H54 (cell line): ENCODE results near the gene GOLGA7B.

Source experiments
- DNase-seq: peaks from one replicate; pipeline ENCODE4 v3.0.0; 2011; ENCODE audit warnings: low spot score, mixed read lengths; ENCODE audit not compliant: insufficient read length
- FAIRE-seq: peaks from 3 replicates; lab custom pipeline; 2011; peaks lifted over from hg19 to GRCh38; lab: Jason Lieb, UNC
- POLR2A ChIP-seq: IDR thresholded peaks from 2 replicates; pipeline ENCODE4 v1.6.1; 2011; ENCODE audit warnings: low read depth, mild to moderate bottlenecking, low read length

The GOLGA7B gene

DNA sequence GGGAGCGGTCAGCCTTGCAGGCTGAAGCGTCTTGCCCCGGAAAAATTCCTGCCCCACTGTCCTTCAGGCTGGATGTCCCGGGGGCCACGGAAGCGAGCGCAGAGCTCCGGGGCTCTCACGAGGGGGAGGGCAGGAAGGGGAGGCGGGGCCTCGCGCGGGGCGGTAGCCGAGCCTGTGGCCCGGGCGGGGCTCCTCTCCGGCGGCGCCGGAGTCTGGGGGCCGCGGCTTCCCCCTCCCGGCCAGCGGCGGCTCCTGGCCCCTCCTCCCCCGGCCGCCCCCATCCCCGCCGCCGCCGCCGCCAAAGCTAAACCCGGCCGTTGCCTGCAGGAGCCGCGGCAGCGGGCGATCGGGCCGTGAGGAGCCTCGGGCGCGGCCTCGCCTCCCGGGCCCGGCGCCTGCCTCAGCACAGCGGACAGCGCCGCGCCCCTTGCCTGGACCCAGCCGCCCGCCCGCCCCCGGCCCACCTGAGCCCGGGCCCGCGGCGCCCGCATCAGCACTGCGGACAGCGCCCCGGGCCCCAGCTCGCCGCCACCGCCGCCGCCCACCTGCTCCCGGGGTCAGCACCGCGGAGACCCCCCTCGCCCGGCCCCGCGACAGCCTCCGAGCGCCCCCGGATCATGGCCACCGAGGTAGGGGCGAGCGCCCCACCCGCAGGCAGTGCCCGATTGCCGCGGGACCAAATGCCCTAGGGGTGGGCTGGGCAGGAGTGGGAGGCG is at the start of gene GOLGA7B:
TSS of gene GOLGA7B (plus strand) at position 157 of the 716 bp plus-strand sequence. CDS start at position 618, 461 bp downstream.
- no peak for FAIRE-seq
- no peak for TF ChIP-seq POLR2A
- peak; percentile 70 for DNase-seq

DNA sequence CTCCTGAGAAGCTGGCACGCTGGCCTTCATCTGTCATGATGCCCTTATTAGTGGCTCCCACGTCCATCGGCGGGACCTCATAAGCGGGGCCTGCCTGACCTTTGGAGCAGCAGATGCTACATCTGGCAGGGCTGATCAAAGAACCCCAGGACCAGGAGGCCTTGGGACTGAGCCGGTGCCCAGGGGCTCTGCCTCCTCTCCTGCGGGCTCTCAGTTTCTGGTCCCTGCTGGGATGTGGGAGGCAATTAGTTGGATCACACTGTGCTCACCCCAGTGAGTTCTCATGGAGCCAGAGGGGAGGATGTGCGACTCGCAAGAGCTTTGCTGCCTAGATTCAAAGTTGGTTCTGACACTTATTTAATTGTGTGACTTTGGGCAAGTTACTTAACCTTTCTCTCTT is 49.2 kb upstream of the GOLGA7B start:
- TF ChIP-seq POLR2A, result no peak
- no peak for DNase-seq
- no peak for FAIRE-seq

DNA sequence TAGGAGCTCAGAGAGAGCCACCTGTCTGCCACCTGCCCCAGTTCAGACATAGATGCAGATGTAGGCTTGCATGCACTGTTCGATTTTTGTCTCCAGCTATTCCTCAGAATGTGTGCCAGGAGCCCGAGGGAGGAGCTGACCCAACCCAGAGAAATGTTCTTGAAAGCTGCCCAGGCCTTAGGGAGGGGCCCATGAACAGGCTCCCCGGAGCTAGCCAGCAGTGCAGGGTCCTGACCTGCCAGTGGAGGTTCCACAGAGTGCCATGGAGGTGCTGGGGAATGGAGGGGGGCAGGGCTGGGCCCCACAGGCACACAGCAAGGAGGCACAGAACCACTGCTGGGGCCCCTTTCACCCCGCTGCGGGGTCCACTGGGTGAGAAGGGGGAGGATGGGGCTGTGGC is 48.2 kb upstream of the GOLGA7B start:
- no peak for DNase-seq
- TF ChIP-seq POLR2A, result no peak
- no peak for FAIRE-seq

DNA sequence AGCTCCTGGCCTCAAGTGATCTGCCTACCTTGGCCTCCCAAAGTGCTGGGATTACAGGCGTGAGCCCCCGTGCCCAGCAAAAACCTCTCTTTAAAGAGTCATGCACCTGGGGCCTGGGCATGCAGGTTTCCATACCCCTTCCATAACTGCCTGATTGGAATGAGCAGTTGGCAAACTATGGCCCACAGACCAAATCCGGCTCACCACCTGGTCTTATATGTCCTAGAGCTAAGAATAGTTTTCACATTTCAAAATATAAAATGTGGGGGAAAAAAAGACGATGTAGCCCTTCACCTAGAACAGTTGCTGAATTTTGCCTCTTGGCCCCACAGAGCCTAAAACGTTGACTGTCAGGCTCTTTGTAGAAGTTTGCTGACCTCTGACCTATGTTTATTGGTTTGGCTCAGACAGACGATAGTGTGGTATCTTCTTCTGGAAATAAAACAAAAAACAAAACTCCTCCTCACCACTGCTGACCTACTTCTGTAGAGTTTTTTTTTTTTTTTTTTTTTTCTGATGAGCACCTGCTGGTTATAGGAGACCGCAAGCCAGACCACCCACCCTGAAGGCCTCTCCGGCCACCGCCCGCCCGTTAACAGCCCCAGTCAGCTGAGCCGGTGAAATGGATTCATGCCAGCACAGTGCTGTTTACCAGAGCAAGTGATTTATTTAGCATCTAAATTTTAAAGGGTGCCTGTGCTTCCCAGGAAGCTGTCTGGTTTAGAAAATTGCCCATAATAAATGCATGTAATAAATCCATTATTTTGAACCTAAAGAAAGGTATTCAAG is 44.4 kb upstream of the GOLGA7B start:
- DNase-seq (no peak), FAIRE-seq (no peak)
- TF ChIP-seq POLR2A, result no peak

DNA sequence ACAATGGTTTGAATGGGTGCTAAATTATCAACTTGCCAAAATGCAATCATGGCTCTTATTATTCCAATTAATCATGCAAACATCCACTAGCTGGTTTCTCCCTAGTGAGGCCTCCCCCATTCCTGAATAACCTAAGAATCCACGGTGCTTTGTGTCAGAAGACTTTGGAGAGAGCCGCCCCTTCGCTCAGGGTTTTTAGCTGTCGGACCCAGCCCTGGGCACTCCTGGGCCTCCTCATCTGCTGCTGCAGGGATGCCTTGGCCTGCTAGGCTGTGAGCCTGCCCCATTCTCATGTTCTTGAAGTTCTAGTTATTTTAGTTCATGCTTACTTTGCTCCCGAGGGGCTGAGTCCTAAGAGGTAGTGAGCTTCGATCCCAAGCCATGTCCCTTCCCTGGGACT is 43.7 kb upstream of the GOLGA7B start:
- no peak for DNase-seq
- no peak for TF ChIP-seq POLR2A
- no peak for FAIRE-seq

DNA sequence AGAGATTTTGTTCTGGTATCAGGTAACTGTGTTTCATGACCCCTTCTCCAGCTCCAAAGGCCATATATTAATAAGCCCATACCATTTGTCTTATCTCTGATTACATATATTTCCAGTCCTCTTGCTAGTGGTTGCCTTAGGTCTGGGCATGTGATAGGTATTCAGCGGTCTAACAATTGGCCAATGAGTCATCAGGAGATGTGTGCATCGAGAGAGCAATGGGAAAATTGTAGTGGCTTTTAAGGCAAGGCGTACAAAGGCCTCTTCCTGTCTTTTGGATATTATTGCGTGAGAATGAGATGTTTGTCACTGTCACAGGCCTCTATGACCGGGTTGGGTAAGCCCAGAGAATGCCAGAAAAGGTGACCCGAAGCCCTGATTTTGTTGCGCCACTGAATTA is 39.2 kb upstream of the GOLGA7B start:
- DNase-seq (no peak), FAIRE-seq (no peak)

DNA sequence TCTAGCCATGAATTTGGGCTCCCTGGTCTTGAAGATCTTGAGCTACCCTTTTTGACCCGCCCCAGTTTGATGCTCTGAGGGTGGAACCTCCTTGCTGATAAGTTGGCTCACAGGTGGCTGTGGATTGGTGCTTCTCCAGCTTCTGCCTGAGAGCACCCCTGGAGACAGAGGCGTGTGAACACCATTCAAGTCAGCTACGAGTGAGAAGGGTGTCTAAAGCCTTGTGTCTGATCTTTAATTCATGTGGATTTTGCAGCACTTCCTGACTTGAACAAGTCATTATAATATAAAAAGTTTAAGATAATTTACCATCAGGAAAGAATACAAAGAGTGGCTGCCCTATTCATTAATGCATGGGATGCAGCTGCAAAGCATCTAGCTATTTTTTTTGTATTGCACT is 37.7 kb upstream of the GOLGA7B start:
- DNase-seq, result no peak
- FAIRE-seq, result no peak
- TF ChIP-seq POLR2A, result no peak

More for the DNA sequence above, 39.2 kb upstream of the GOLGA7B start:
- TF ChIP-seq POLR2A, result no peak

DNA sequence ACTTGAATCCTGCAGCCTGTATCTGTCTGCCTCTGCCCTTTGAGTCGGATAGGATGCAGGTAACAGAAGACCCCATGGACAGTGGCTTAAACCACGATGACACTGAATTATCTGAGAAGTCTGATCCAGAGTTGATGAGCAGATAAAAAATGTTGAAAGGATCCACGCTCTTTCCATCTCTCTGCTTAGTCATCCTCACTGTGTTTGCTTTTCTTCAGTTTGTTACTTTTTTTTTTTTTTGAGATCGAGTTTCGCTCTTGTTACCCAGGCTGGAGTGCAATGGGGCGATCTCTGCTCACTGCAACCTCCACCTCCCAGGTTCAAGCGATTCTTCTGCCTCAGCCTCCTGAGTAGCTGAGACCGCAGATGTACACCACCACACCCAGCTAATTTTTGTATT is 36.9 kb upstream of the GOLGA7B start:
- FAIRE-seq (no peak), DNase-seq (no peak)
- TF ChIP-seq POLR2A, result no peak

DNA sequence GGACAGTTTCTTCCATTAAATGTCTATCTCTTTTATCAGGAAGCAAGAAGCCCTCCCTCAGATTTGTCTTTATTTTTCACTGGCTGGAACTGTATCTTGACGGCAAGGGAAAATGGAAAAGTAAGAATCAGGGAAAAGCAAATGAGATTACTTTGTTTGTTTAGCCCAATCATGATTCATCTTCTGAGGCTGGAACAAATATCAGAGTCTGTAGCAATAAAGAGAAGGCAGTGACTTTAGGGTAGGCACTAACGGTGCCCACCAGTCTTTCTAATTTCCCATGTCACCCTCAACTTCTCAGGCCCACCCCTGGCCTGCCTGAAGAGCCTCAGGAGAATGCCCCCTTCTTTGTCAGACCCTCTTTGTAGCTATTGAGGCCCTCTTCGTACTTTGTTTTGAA is 36.3 kb upstream of the GOLGA7B start:
- FAIRE-seq (no peak), DNase-seq (no peak)

DNA sequence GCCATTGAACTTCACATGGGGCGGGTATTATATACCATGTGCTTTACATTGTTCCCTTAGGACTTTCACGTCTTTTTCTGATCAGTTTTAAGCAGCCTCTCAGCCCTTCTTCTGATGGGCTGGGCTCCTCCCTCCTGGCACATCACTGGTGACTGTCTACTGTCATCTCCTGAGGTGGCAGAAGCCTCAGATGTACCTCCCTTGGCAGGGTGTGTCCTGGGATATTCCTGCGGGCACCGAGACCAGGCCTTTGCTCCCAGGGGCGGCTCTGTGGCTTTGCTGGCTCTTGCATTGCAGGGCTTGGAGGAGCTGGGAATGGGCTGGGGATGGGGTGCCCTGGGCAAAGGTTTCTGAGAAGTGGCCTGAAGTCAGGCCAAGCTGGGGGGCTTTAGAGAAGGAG is 34.6 kb upstream of the GOLGA7B start:
- no peak for TF ChIP-seq POLR2A
- no peak for DNase-seq
- FAIRE-seq, result no peak

More for the DNA sequence above, 36.3 kb upstream of the GOLGA7B start:
- no peak for TF ChIP-seq POLR2A

DNA sequence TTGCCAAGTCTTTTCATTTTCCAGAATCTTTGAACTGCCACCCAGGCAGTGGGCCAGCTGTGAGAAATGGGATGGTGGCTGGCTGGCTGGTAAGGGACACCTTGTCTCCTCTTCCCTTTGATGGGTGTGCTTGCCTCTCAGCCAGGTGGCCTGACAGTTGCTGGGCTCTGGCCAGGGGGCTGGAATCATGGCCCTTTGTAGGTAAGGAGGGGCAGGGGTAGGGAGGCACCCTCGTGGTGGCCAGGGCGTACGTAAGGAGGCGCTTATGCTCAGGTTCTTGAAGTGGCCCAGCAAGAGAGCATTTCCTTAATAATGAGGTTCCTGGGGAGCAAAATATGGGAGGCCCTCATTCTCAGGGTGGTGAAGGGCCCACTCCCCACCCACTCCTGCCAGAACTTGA is 33.0 kb upstream of the GOLGA7B start:
- TF ChIP-seq POLR2A, result no peak
- no peak for DNase-seq
- no peak for FAIRE-seq

DNA sequence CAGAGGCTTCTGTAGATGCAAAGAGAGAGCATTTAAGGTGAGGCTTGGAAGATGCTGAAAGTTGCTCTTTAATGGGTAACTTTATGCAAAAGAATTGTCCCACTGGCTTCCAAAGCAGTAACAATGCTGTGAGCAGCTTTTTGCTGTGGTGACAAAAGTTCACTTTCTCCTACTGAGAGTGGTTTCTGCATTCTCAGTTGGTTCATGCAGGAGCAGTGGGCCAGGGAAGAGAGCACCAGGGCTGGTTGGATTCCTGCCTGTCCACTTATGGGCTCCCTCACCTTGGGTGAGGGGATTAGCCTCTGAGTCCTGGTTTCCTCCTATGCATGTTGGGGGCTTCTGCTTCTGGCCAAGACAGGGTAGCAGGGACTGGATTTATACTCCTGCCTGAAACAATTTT is 31.1 kb upstream of the GOLGA7B start:
- TF ChIP-seq POLR2A, result no peak
- FAIRE-seq, result no peak
- DNase-seq, result no peak

DNA sequence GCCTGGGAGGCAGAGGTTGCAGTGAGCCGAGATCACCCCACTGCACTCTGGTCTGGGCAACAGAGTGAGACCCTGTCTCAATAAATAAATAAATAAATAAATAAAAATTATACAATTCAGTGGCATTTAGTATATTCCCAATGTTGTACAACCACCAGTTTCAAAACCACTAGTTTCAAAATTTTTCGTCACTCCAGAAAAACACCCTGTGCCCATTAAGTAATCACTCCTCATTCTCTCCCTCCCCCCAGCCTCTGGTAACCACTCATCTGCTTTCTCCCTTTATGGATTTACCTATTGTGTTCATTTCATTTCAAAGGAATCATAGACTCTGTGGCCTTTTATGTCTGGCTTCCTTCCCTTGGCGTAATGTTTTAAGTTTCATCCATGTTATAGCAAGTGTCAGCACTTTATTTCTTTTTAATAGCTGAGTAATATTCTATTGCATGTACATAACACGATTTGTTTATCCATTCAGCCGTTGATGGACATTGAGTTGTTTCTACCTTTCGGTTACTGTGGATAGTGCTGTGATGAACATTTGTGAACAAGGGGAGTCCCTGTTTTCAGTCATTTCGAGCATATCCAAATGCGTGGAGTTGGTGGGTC is 29.4 kb upstream of the GOLGA7B start:
- FAIRE-seq (no peak), DNase-seq (no peak)
- TF ChIP-seq POLR2A, result no peak
